ENCODE data around the gene PXT1.
A peak's percentile ranks its signal among the peaks of the same experiment; 100 is the strongest.
"Not testable (repeated sequence)": the region's sequence is repeated elsewhere in the genome, so short reads cannot be mapped to it uniquely, and the experiment has no call there.

The PXT1 gene

GRCh38 chr6:36442671-36443470 lies at the start of gene PXT1, which contains the start of gene KCTD20:
PXT1 (minus strand) TSS chr6:36442854; CDS start chr6:36426082, 16,772 bp downstream.
KCTD20 (plus strand) TSS chr6:36443000; CDS start chr6:36470098, 27,098 bp downstream.
- peak; percentile 63 to 64 for DNase-seq (ENCODE audit: low read depth in 2 of 2)

- no peak for DNase-seq (ENCODE audit: low read depth in 2 of 2)
Measured at GRCh38 chr6:36492092-36492491, 49.4 kb upstream of the PXT1 start.

- no peak for DNase-seq (ENCODE audit: low read depth in 2 of 2)
Measured at GRCh38 chr6:36491378-36491965, 48.8 kb upstream of the PXT1 start.

DNA sequence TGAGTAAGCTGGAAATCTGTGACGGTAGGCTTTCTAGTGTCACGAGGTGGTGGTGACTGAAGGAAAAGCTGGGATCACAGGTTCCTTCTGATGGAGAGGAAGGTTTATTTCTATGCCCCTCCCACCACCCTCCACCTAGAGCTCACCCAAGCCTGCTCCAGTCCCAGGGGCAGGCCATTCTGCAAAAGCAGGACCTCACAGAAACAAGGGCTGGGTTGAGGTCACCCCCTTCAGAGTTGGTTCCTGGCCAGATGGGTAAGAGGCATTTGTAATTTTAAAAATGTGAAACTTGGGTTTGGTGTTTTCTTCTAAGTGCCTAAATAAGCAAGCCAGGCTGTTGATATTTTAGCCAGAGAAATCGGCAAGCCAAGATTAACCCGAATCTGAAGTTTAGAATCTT lies 46.8 kb upstream of the PXT1 start:
- no peak for DNase-seq (ENCODE audit: low read depth in 2 of 2)

GRCh38 chr6:36488221-36488620 lies 45.6 kb upstream of the PXT1 start:
- no peak for DNase-seq (ENCODE audit: low read depth in 2 of 2)

DNA sequence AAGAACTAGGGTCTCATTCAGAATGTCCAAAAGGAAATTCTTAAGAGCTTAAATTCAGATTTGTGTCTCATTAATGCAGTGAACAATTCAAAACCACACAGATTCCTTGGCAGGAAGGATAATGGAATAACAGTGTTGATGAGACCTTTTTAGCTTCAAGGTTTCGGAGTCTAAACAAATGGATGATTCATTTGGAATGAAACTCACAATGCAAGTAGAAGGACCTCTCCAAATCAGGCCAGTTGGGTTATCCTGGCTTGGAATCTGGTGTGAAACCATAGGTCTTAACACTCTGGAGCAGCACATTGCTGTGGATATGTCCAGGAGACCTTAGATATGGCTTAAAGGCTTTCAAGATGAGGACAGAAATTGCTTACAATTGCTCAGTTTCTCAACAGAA lies 45.0 kb upstream of the PXT1 start:
- DNase-seq (ENCODE audit: low read depth in 2 of 2), result no peak

GRCh38 chr6:36484736-36485135 lies 42.1 kb upstream of the PXT1 start:
- DNase-seq (ENCODE audit: low read depth in 2 of 2), result no peak

- DNase-seq (ENCODE audit: low read depth in 2 of 2), result not testable (repeated sequence)
Measured at GRCh38 chr6:36483326-36483725, 40.7 kb upstream of the PXT1 start.

GRCh38 chr6:36479256-36479655 lies 36.6 kb upstream of the PXT1 start:
- DNase-seq (ENCODE audit: low read depth in 2 of 2), result no peak

DNA sequence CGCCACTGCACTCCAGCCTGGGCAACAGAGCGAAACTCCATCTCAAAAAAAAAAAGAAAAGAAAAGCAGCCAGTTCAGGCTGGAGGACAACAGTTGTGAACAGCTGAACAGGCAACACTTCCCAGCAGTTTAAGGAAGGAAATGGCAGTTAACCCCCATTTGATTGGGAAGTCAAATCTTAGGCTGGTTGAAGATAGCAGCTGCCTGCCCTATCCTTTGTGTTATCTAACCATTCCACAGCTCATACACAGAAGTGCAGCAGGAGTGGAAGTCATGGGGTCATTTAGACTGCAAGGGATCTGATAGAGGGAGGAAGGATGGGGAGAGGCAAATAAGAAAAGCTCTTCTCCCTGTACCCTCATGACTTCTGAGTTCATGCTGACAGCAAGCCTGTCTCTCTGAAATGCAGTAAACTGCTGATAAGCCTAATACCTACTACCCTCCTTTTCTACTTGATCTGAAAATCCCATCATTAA lies 35.4 kb upstream of the PXT1 start:
- DNase-seq (ENCODE audit: low read depth in 2 of 2), result no peak

GRCh38 chr6:36469946-36470345 lies 27.3 kb upstream of the PXT1 start:
- no peak for DNase-seq (ENCODE audit: low read depth in 2 of 2)

DNA sequence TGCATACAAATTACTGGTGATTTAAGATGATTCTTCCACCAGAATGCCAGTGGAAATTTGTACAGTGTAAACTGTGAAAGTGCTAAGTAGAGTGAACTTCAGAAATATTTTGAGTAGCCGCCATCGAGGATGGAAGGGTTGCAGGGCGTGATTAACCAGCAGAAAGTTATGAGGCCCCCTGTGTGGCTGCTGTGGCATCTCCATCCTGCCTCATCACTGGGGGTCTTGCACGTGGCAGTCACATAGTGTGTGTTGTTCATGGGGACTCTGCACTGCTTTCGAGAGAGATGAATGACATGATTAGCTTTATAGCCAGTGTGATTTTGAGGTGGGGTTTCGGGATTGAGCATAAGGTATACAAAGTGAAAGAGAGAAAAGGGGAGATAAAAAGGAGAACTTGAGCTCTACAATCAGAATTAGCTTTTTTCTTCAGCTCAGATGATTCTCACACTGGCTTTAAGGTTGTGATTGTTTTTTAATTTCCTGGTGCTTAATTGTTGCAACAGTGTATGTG lies 26.6 kb upstream of the PXT1 start:
- DNase-seq (ENCODE audit: low read depth in 2 of 2), result no peak

- no peak for DNase-seq (ENCODE audit: low read depth in 2 of 2)
Measured at GRCh38 chr6:36467625-36468024, 25.0 kb upstream of the PXT1 start.

DNA sequence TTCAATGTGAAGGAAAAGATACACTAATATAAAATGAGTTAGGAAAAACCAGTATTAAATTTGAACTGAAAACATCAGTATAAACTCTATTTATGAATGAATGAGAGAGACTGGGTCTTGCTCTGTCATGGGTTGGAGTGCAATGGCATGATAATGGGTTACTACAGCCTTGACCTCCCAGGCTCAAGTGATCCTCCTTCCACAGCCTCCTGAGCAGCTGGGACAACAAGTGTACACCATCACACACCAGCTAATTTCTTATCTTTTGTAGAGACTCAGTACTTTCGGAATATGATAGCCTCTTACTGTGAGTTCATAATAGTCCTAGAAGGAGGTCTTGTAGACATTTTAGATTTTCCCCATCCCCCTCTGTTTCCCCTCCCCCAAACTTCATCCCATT lies 21.6 kb upstream of the PXT1 start:
- DNase-seq (ENCODE audit: low read depth in 2 of 2), result no peak

GRCh38 chr6:36463676-36464075 lies 21.0 kb upstream of the PXT1 start:
- DNase-seq (ENCODE audit: low read depth in 2 of 2), result no peak

DNA sequence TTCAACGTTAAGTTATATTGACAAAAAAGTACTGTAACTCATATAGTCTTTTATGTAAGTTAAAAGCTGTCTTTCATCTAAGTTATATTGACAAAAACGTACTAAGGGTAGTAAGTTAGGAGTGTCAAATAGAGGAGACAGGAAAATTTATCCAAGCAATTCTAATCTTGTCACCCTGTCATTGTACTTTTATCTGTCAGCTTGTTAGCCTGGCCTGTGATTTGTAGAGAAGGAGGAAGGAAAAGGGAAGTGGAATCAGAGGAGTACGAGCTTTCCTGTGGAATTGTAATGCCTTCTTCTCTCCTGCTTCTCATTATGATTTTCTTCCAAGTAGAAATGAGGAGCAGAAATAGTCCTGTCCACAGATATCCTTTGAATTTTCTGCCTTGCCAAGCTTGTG lies 19.0 kb upstream of the PXT1 start:
- no peak for DNase-seq (ENCODE audit: low read depth in 2 of 2)

DNA sequence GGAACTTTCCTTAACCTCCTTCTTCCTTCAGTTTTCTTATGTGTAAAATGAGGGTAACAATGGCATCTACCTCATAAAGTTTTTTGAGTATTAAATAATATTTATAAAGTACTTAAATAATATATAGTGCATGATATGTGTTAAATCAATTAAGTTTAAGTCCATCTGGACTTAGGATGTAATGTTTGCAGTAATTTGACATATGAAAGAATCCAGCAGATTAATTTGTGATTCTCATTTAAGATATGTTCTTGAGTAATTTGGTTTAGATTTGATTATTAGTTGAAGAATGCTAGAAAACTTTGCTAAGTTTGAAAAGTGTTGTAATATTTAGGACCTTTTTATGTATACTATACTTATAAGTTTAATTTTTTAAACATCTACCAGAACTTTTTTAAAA lies 18.3 kb upstream of the PXT1 start:
- DNase-seq (ENCODE audit: low read depth in 2 of 2), result no peak

- DNase-seq (ENCODE audit: low read depth in 2 of 2), result no peak
Measured at GRCh38 chr6:36459501-36459900, 16.8 kb upstream of the PXT1 start.

GRCh38 chr6:36455486-36456027 lies 12.9 kb upstream of the PXT1 start:
- DNase-seq (ENCODE audit: low read depth in 2 of 2), result no peak

DNA sequence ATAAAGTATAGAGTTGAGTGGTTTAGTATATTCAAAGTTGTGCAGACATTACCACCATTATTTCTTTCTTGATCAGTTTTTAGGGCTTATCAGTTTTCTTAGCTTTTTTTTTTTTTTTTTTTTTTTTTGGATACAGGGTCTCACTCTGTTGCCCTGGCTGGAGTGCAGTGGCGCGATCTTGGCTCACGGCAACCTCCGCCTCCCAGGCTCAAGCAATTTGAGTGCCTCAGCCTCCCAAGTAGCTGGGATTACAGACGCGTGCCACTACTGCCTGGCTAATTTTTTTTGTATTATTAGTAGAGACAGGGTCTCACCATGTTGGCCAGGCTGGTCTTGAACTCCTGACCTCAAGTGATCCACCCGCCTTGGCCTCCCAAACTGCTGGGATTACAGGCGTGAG lies 10.2 kb upstream of the PXT1 start:
- not testable (repeated sequence) for DNase-seq (ENCODE audit: low read depth in 2 of 2)

GRCh38 chr6:36449173-36449572 lies 6.5 kb upstream of the PXT1 start:
- not testable (repeated sequence) for DNase-seq (ENCODE audit: low read depth in 2 of 2)

GRCh38 chr6:36445621-36446020 lies 3.0 kb upstream of the PXT1 start:
- no peak for DNase-seq (ENCODE audit: low read depth in 2 of 2)

GRCh38 chr6:36444470-36444869 lies 1.8 kb upstream of the PXT1 start:
- DNase-seq (ENCODE audit: low read depth in 2 of 2), result no peak

Measured in stimulated activated CD4-positive, alpha-beta T cell treated with anti-CD3 and anti-CD28 coated beads, Interleukin-1b, Interleukin-23, amount 100 ng/mL, for 1 hour (primary cell).